Prostate gland (tissue), 2 donors: ENCODE measurements around the gene DDO. TPM values are rescaled to one million over a fixed set of nuclear protein-coding genes. Genes with fewer than 3 reads are reported as not detected.

Experiments used
- DNase-seq: peaks from one replicate; pipeline ENCODE4 v3.0.0-alpha.2; 2019; ENCODE audit warnings: low spot score
- H3K27ac ChIP-seq, 2 donors: fragments of 200-600 bp; sonication (generic); 2 replicates each; pipeline ENCODE4 v1.5.1; 2017 to 2019
- H3K27me3 ChIP-seq: fragments of 200-600 bp; sonication (generic); replicated peaks from 2 replicates; pipeline ENCODE4 v1.5.1; 2019; ENCODE audit not compliant: insufficient read depth
- H3K36me3 ChIP-seq, 2 donors: fragments of 200-600 bp; sonication (generic); 1 replicate in 1 of 2; 2 replicates in 1 of 2; pipeline versions ENCODE4 v1.5.1 to v1.8.1; 2017 to 2019
- H3K4me1 ChIP-seq: fragments of 200-600 bp; sonication (generic); replicated peaks from 2 replicates; pipeline ENCODE4 v1.5.1; 2019
- H3K4me3 ChIP-seq, 2 donors: fragments of 200-600 bp; sonication (generic); 2 replicates each; pipeline ENCODE4 v1.5.1; 2017 to 2019
- H3K9me3 ChIP-seq: fragments of 200-600 bp; sonication (generic); 2 replicates; pipeline ENCODE4 v1.5.1; 2017
- POLR2A ChIP-seq: fragments of 450-650 bp; IDR thresholded peaks from one replicate; pipeline ENCODE4 v1.6.1; 2016; ENCODE audit warnings: antibody characterized with exemption, mild to moderate bottlenecking
- POLR2AphosphoS5 ChIP-seq: sonication (generic); formaldehyde crosslinking; IDR thresholded peaks from one replicate; pipeline ENCODE4 v1.6.1; 2017; ENCODE audit warnings: antibody characterized with exemption
- WGBS: methylation state at CpG from one replicate; pipeline ENCODE4 v1.1.5; 2018; 5-methylcytosine and 5-hydroxymethylcytosine counted together
- intact Hi-C: fragments of 100-400 bp; cut with DNase I; formaldehyde crosslinking; loops from one replicate; pipeline ENCODE4 v1.14.2; 2022
- total RNA-seq, 2 donors: library from RNA; depleted of rRNA; stranded (reverse); fragments of >200 nt; gene quantifications; one replicate each; pipeline ENCODE4 v1.1.0, GENCODE V29; 2016
- TF ChIP-seq, protein P1 (sequence below), 4 experiments: fragments of 200-600 bp in 2 of 4; fragments of 450-650 bp in 2 of 4; sonication (generic) in 2 of 4; IDR thresholded peaks; 1 replicate in 3 of 4; 2 replicates in 1 of 4; pipeline ENCODE4 v1.5.1; 2016 to 2019; ENCODE audit warnings: antibody characterized with exemption in 4 of 4, mild to moderate bottlenecking in 2 of 4, moderate library complexity in 2 of 4

DDO gene
- total RNA-seq, 2 donors from 2014 or later, result 0.41 to 2.1 TPM

DNA sequence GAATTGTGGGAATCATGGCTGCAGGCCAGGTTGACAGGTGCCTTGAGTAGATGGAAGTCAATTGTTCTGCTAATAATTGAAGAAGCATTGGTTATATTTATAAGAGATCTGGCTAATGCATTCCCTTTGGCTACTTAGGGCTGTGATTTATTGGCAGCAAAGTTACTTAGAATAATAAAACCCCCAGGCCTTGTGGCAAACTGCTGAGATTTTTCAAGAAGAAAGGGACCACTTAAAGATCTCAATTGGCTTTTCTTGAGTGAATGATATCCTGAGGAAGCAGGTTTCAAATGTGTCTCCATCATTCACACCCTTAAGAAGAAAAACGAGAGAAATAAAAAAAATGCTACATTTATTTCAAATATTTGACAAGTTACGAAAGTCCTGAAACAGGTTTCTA is 27.4 kb downstream of the DDO start:
- no peaks in the 10 kb centered on the region for H3K27me3 ChIP-seq
- intact Hi-C loops, result no loop called here
- DNase-seq, result no peak
- TF ChIP-seq POLR2AphosphoS5, result no peak
- no peak for TF ChIP-seq POLR2A
- TF ChIP-seq, protein P1, sequence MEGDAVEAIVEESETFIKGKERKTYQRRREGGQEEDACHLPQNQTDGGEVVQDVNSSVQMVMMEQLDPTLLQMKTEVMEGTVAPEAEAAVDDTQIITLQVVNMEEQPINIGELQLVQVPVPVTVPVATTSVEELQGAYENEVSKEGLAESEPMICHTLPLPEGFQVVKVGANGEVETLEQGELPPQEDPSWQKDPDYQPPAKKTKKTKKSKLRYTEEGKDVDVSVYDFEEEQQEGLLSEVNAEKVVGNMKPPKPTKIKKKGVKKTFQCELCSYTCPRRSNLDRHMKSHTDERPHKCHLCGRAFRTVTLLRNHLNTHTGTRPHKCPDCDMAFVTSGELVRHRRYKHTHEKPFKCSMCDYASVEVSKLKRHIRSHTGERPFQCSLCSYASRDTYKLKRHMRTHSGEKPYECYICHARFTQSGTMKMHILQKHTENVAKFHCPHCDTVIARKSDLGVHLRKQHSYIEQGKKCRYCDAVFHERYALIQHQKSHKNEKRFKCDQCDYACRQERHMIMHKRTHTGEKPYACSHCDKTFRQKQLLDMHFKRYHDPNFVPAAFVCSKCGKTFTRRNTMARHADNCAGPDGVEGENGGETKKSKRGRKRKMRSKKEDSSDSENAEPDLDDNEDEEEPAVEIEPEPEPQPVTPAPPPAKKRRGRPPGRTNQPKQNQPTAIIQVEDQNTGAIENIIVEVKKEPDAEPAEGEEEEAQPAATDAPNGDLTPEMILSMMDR (IDR thresholded peaks at IDR 0.05), result no peak
- H3K27ac ChIP-seq, result no peak overlapping the region
- H3K4me1 ChIP-seq, result no peaks in the 10 kb centered on the region
- H3K9me3 ChIP-seq, result no peaks in the 10 kb centered on the region
- H3K36me3 ChIP-seq, result no peaks in the 10 kb centered on the region
- no peak overlapping the region for H3K4me3 ChIP-seq
- 82% methylated on average over 2 of the region's 2 CpGs for WGBS

GRCh38 chr6:110385458-110385863 is 29.9 kb downstream of the DDO start:
- Histone ChIP-seq H3K4me1 (no peaks in the 10 kb centered on the region), H3K36me3 (no peaks in the 10 kb centered on the region), H3K27ac (no peak overlapping the region), H3K9me3 (no peaks in the 10 kb centered on the region), H3K27me3 (no peaks in the 10 kb centered on the region), H3K4me3 (no peak overlapping the region)
- TF ChIP-seq POLR2A, result no peak
- TF ChIP-seq, protein P1 (IDR thresholded peaks at IDR 0.05), result no peak
- no peak for TF ChIP-seq POLR2AphosphoS5
- WGBS, result 89% methylated on average over 1 of the region's 1 CpG
- intact Hi-C loops, result no loop called here
- DNase-seq, result no peak

- H3K9me3 ChIP-seq, result no peaks in the 10 kb centered on the region
- no peaks in the 10 kb centered on the region for H3K36me3 ChIP-seq
- WGBS, result 81% methylated on average over 9 of the region's 9 CpGs
- H3K4me1 ChIP-seq, result no peaks in the 10 kb centered on the region
- H3K27me3 ChIP-seq, result no peaks in the 10 kb centered on the region
- DNase-seq, result no peak
- intact Hi-C loops, result no loop called here
- no peak overlapping the region for H3K27ac ChIP-seq
- TF ChIP-seq POLR2AphosphoS5 (no peak), POLR2A (no peak)
- TF ChIP-seq, protein P1 (IDR thresholded peaks at IDR 0.05), result no peak
- H3K4me3 ChIP-seq, result no peak overlapping the region
Observed at GRCh38 chr6:110378552-110378951, 36.8 kb downstream of the DDO start.

- intact Hi-C loops, result no loop called here
- 64% methylated on average over 4 of the region's 4 CpGs for WGBS
- Histone ChIP-seq H3K4me1 (no peaks in the 10 kb centered on the region), H3K27me3 (no peaks in the 10 kb centered on the region), H3K9me3 (no peaks in the 10 kb centered on the region), H3K27ac (no peak overlapping the region), H3K36me3 (no peaks in the 10 kb centered on the region), H3K4me3 (no peak overlapping the region)
- no peak for DNase-seq
- TF ChIP-seq, protein P1 (IDR thresholded peaks at IDR 0.05), result no peak
- no peak for TF ChIP-seq POLR2A
- no peak for TF ChIP-seq POLR2AphosphoS5
Observed at GRCh38 chr6:110369066-110369465, 46.3 kb downstream of the DDO start.

GRCh38 chr6:110368284-110368683 is 47.1 kb downstream of the DDO start:
- H3K27ac ChIP-seq, result no peak overlapping the region
- no peaks in the 10 kb centered on the region for H3K36me3 ChIP-seq
- H3K9me3 ChIP-seq, result no peaks in the 10 kb centered on the region
- H3K4me1 ChIP-seq, result no peaks in the 10 kb centered on the region
- H3K27me3 ChIP-seq, result no peaks in the 10 kb centered on the region
- 49% methylated on average over 2 of the region's 2 CpGs for WGBS
- no peak overlapping the region for H3K4me3 ChIP-seq
- intact Hi-C loops, result no loop called here
- TF ChIP-seq POLR2AphosphoS5 (no peak), POLR2A (no peak)
- TF ChIP-seq, protein P1 (IDR thresholded peaks at IDR 0.05), result no peak
- DNase-seq, result no peak
